ENCODE results near the gene GAS7. TPM values are rescaled to one million over a fixed set of nuclear protein-coding genes. Genes with fewer than 3 reads are reported as not detected.

GAS7 gene
- total and polyA plus RNA-seq, 9 of the 15 experiments (the other 6 are each of a cell fraction or from before 2014, with no cell fraction given): 0.11 to 0.33 TPM; not detected in 7

GRCh38 chr17:10071141-10071540, 127.3 kb downstream of the GAS7 start:
- BruUV-seq (replicated peaks): no TSS peak
- ATAC-seq (no peak), DNase-seq (ENCODE audit: extremely low read depth in 1 of 4, low spot score in 3 of 4) (no peak), FAIRE-seq (no peak)
- no peaks in the 10 kb centered on the region for H3K36me3 ChIP-seq (ENCODE audit: control insufficient read depth, insufficient read depth, low read length)
- no peak overlapping the region for H3K9ac ChIP-seq (ENCODE audit: insufficient read depth in 1 of 2, low read depth in 2 of 2, low read length in 2 of 2)
- CTCF ChIA-PET (ENCODE audit: low intra/inter-chr PET ratio): no interaction called here
- in situ Hi-C loops (cut with MboI): no loop called here
- H2AFZ ChIP-seq (ENCODE audit: low read depth, low read length): no peak overlapping the region
- no peaks in the 10 kb centered on the region for H3K4me1 ChIP-seq (replicated peaks in 1 of 2; ENCODE audit: control insufficient read depth in 2 of 2, insufficient read depth in 2 of 2, low read length in 2 of 2)
- TF ChIP-seq ZBTB34 (CRISPR knock-in tag; IDR thresholded peaks at IDR 0.05) (no peak), ZNF586 (CRISPR knock-in tag; conservative IDR thresholded peaks at IDR 0.05) (no peak), SRSF7 (optimal IDR thresholded peaks at IDR 0.05; ENCODE audit: low read depth, low read length) (no peak), KLF16 (IDR thresholded peaks at IDR 0.05) (no peak), ZNF695 (CRISPR knock-in tag; IDR thresholded peaks at IDR 0.05) (no peak)
- TF ChIP-seq, protein P1, sequence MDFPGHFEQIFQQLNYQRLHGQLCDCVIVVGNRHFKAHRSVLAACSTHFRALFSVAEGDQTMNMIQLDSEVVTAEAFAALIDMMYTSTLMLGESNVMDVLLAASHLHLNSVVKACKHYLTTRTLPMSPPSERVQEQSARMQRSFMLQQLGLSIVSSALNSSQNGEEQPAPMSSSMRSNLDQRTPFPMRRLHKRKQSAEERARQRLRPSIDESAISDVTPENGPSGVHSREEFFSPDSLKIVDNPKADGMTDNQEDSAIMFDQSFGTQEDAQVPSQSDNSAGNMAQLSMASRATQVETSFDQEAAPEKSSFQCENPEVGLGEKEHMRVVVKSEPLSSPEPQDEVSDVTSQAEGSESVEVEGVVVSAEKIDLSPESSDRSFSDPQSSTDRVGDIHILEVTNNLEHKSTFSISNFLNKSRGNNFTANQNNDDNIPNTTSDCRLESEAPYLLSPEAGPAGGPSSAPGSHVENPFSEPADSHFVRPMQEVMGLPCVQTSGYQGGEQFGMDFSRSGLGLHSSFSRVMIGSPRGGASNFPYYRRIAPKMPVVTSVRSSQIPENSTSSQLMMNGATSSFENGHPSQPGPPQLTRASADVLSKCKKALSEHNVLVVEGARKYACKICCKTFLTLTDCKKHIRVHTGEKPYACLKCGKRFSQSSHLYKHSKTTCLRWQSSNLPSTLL (IDR thresholded peaks at IDR 0.05): no peak
- H3K27ac ChIP-seq (ENCODE audit: extremely low read depth, low read depth, low read length): no peak overlapping the region
- H3K4me2 ChIP-seq (ENCODE audit: insufficient read depth, low read length): no peak overlapping the region
- POLR2A ChIA-PET: no interaction called here
- intact Hi-C loops (cut with micrococcal nuclease): no loop called here
- H3K27me3 ChIP-seq (ENCODE audit: control insufficient read depth in 2 of 2, insufficient read depth in 2 of 2, low read length in 2 of 2): no peaks in the 10 kb centered on the region
- H4K20me1 ChIP-seq (replicated peaks; ENCODE audit: control insufficient read depth, insufficient read depth, low read length): no peaks in the 10 kb centered on the region
- H3K9me3 ChIP-seq (replicated peaks; ENCODE audit: control insufficient read depth, insufficient read depth, low read depth, low read length): no peaks in the 10 kb centered on the region
- H3K4me3 ChIP-seq: no peak overlapping the region
- no peaks in the 10 kb centered on the region for H3K79me2 ChIP-seq (ENCODE audit: control insufficient read depth, insufficient read depth, low read length)
- 6% methylated on average over 5 of the region's 6 CpGs for WGBS (ENCODE audit: insufficient coverage, low coverage, missing lambda C conversion rate)
- no peaks in the 10 kb centered on the region for H3K9me1 ChIP-seq (ENCODE audit: control insufficient read depth, insufficient read depth, low read length)
